Measurements from ENCODE around the gene CALU. TPM values are rescaled to one million over a fixed set of nuclear protein-coding genes. Genes with fewer than 3 reads are reported as not detected.

CALU gene
- total RNA-seq, 2 experiments from 2014 or later: 28.4 to 29.9 TPM

GRCh38 chr7:128795129-128795528 lies 56.0 kb downstream of the CALU start:
- H3K4me1 Mint-ChIP-seq (ENCODE audit: low read depth): peaks cover 4% of the 10 kb centered on the region
- ChIA-PET POLR2A (no interaction called here), CTCF (interaction anchor here (1.0 kb wide), 1 partner anchor 88 kb away, joined by 3 read pairs; no protein-coding TSS in a partner anchor)
- Histone ChIP-seq H3K27me3 (ENCODE audit: control insufficient read depth in 1 of 2, insufficient read depth in 2 of 2, low read length in 2 of 2) (no peaks in the 10 kb centered on the region), H3K9me3 (ENCODE audit: control insufficient read depth in 1 of 2, insufficient read depth in 1 of 2, low read length in 2 of 2) (no peaks in the 10 kb centered on the region), H3K4me1 (ENCODE audit: insufficient read depth, low read length) (peaks cover 22% of the 10 kb centered on the region), H3K4me3 (ENCODE audit: low read length) (no peak overlapping the region), H3K36me3 (ENCODE audit: insufficient read depth, low read length) (no peaks in the 10 kb centered on the region), H3K27ac (ENCODE audit: low read depth in 1 of 2, low read length in 2 of 2) (no peak overlapping the region)
- no peak for TF ChIP-seq CTCF (IDR thresholded peaks at IDR 0.05)
- H3K27ac Mint-ChIP-seq: no peak overlapping the region
- intact Hi-C loops (cut with DNase I, micrococcal nuclease): no loop called here
- no peaks in the 10 kb centered on the region for H3K27me3 Mint-ChIP-seq
- H3K36me3 Mint-ChIP-seq (ENCODE audit: low read depth): peaks cover 4% of the 10 kb centered on the region
- DNase-seq: no peak
- no peaks in the 10 kb centered on the region for H3K9me3 Mint-ChIP-seq
- no peak overlapping the region for H3K4me3 Mint-ChIP-seq
- no peak for ATAC-seq (ENCODE audit: poor library complexity)

GRCh38 chr7:128796327-128796726 lies 57.2 kb downstream of the CALU start:
- intact Hi-C loops (cut with DNase I, micrococcal nuclease): no loop called here
- TF ChIP-seq CTCF (IDR thresholded peaks at IDR 0.05): no peak
- POLR2A ChIA-PET: no interaction called here

GRCh38 chr7:128799451-128799850 lies 60.3 kb downstream of the CALU start:
- ChIA-PET POLR2A (no interaction called here), CTCF (no interaction called here)
- Mint-ChIP-seq H3K9me3 (no peaks in the 10 kb centered on the region), H3K4me1 (ENCODE audit: low read depth) (no peaks in the 10 kb centered on the region), H3K27me3 (no peaks in the 10 kb centered on the region), H3K36me3 (ENCODE audit: low read depth) (peaks cover 8% of the 10 kb centered on the region), H3K4me3 (no peak overlapping the region), H3K27ac (no peak overlapping the region)
- Histone ChIP-seq H3K36me3 (ENCODE audit: insufficient read depth, low read length) (peaks cover 2% of the 10 kb centered on the region), H3K27me3 (ENCODE audit: control insufficient read depth in 1 of 2, insufficient read depth in 2 of 2, low read length in 2 of 2) (no peaks in the 10 kb centered on the region), H3K9me3 (ENCODE audit: control insufficient read depth in 1 of 2, insufficient read depth in 1 of 2, low read length in 2 of 2) (no peaks in the 10 kb centered on the region), H3K27ac (ENCODE audit: low read depth in 1 of 2, low read length in 2 of 2) (no peak overlapping the region), H3K4me3 (ENCODE audit: low read length) (no peak overlapping the region), H3K4me1 (ENCODE audit: insufficient read depth, low read length) (no peaks in the 10 kb centered on the region)
- DNase-seq: no peak
- ATAC-seq (ENCODE audit: poor library complexity): no peak
- intact Hi-C loops (cut with DNase I, micrococcal nuclease): no loop called here
- TF ChIP-seq CTCF (IDR thresholded peaks at IDR 0.05): no peak

More at GRCh38 chr7:128796327-128796726, 57.2 kb downstream of the CALU start:
- Mint-ChIP-seq H3K4me3 (no peak overlapping the region), H3K36me3 (ENCODE audit: low read depth) (peaks cover 12% of the 10 kb centered on the region), H3K27ac (no peak overlapping the region), H3K27me3 (no peaks in the 10 kb centered on the region), H3K9me3 (no peaks in the 10 kb centered on the region), H3K4me1 (ENCODE audit: low read depth) (no peaks in the 10 kb centered on the region)
- Histone ChIP-seq H3K36me3 (ENCODE audit: insufficient read depth, low read length) (no peaks in the 10 kb centered on the region), H3K4me1 (ENCODE audit: insufficient read depth, low read length) (peaks cover 16% of the 10 kb centered on the region), H3K9me3 (ENCODE audit: control insufficient read depth in 1 of 2, insufficient read depth in 1 of 2, low read length in 2 of 2) (no peaks in the 10 kb centered on the region), H3K27me3 (ENCODE audit: control insufficient read depth in 1 of 2, insufficient read depth in 2 of 2, low read length in 2 of 2) (no peaks in the 10 kb centered on the region), H3K4me3 (ENCODE audit: low read length) (no peak overlapping the region), H3K27ac (ENCODE audit: low read depth in 1 of 2, low read length in 2 of 2) (no peak overlapping the region)
- CTCF ChIA-PET: interaction anchor here (1.0 kb wide), 1 partner anchor 87 kb away, joined by 3 read pairs; no protein-coding TSS in a partner anchor
- no peak for DNase-seq
- no peak for ATAC-seq (ENCODE audit: poor library complexity)
